Mesodermal cell (in vitro differentiated cells): ENCODE results near the gene VASH1.
"Not testable (repeated sequence)": the region's sequence is repeated elsewhere in the genome, so short reads cannot be mapped to it uniquely, and the experiment has no call there.

Source experiments
- H3K27ac ChIP-seq: 2 replicates; pipeline ENCODE4 v1.7.0; 2013; ENCODE audit warnings: mild to moderate bottlenecking, low read depth, low read length, moderate library complexity; ENCODE audit not compliant: severe bottlenecking
- H3K36me3 ChIP-seq: 2 replicates; pipeline ENCODE4 v1.7.1; 2013; ENCODE audit warnings: mild to moderate bottlenecking, low read length, moderate library complexity; ENCODE audit not compliant: control insufficient read depth, insufficient read depth
- H3K4me1 ChIP-seq: one replicate; pipeline ENCODE4 v1.7.1; 2013; ENCODE audit warnings: mild to moderate bottlenecking, low read length; ENCODE audit not compliant: insufficient read depth, control insufficient read depth, poor library complexity, severe bottlenecking
- H3K4me3 ChIP-seq: 2 replicates; pipeline ENCODE4 v1.7.0; 2013; ENCODE audit warnings: low read length, control low read depth, mild to moderate bottlenecking; ENCODE audit not compliant: insufficient read depth, poor library complexity, severe bottlenecking; ENCODE audit errors: extremely low read depth
- H3K9me3 ChIP-seq: 2 replicates; pipeline ENCODE4 v1.7.1; 2013; ENCODE audit warnings: mild to moderate bottlenecking, low read length, moderate library complexity; ENCODE audit not compliant: control insufficient read depth
- WGBS, 2 experiments: methylation state at CpG; one replicate each; pipeline ENCODE4 v1.1.5; 2013; ENCODE audit warnings: missing lambda C conversion rate in 2 of 2; ENCODE audit not compliant: insufficient coverage in 2 of 2; 5-methylcytosine and 5-hydroxymethylcytosine counted together

The VASH1 gene

DNA sequence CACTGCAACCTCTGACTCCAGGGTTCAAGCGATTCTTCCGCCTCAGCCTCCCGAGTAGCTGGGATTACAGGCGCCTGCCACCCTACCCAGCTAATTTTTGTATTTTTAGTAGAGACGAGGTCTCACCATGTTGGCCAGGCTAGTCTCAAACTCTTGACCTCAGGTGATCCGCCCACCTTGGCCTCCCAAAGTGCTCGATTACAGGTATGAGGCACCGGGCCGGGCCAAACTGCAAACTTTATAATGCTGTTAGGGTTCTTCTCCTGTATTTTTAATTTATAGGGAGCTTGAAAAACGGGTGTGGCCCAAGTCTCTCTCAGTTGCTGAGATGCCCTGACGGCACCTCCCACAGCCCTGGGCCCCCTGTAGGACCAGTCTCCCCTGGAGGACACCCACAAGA, 39.8 kb upstream of the VASH1 start:
- not testable (repeated sequence) for H3K36me3 ChIP-seq, H3K27ac ChIP-seq, H3K9me3 ChIP-seq, H3K4me3 ChIP-seq, H3K4me1 ChIP-seq
- whole genome bisulfite sequencing, 2 experiments, result 94 to 96% methylated on average over 6 to 11 of the region's 11 CpGs

DNA sequence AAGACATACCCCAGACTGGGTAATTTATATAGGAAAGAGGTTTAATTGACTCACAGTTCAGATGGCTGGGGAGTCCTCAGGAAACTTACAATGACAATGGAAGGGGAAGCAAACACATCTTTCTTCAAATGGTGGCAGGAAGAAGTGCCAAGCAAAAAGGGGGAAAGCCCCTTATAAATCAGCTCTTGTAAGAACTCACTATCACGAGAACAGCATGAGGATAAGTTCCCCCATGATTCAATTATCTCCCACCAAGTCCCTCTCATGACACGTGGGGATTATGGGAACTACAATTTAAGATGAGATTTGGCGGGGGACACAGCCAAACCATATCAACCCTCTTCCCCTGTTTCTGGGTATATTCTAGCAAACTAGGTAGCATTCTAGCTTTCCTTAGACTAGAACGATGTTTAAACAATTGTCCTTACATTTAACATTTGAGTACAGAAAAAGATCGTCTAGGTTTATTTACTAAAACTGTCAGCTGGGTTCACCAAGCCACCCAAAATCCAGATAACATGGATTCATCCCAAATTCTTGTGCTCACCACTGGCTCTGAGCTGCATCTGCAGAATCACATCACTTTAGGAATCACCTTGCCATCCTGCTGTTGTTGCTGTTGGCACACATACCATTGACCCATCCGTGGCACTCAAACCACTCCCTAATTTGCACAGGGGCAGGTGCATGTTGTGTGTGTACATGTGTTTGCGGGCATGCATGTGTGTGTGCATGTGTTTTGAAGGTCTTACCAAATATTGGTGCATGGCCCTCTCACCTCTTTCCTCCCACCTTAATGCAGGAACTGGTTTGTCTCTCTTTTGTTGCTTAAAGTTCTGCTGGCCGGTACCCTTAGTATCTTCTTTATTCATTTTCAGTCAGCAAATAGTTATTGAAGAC, 36.4 kb upstream of the VASH1 start:
- no peak overlapping the region for H3K27ac ChIP-seq
- H3K9me3 ChIP-seq, result no peaks in the 10 kb centered on the region
- H3K36me3 ChIP-seq, result no peaks in the 10 kb centered on the region
- 76 to 88% methylated on average over 3 of the region's 8 CpGs for WGBS, 2 experiments
- no peak overlapping the region for H3K4me3 ChIP-seq
- peaks cover 5% of the 10 kb centered on the region for H3K4me1 ChIP-seq

DNA sequence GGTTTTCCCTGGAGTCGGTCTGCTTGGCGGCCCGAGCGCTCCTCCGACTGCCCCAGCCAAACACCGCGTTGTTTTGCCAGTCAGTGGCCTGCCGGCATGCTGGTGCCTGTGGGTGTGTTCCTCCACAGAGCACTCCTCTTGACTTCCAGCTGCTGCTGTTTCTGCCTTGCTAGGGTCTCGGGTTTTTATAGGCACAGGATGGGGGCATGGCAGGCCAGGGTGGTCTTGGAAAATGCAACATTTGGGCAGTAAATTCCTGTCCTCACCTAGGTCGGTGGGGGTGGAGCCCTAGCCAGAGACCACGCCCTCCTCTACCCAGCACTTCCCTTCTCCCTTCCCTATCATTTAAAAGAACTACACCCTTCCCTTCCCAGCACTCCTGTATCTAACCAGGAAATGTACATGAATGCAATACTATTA, 34.7 kb upstream of the VASH1 start:
- H3K9me3 ChIP-seq, result no peaks in the 10 kb centered on the region
- H3K4me3 ChIP-seq, result no peak overlapping the region
- H3K27ac ChIP-seq, result no peak overlapping the region
- no peaks in the 10 kb centered on the region for H3K36me3 ChIP-seq
- WGBS, 2 experiments, result 72 to 82% methylated on average over 10 to 11 of the region's 11 CpGs
- H3K4me1 ChIP-seq, result no peaks in the 10 kb centered on the region

DNA sequence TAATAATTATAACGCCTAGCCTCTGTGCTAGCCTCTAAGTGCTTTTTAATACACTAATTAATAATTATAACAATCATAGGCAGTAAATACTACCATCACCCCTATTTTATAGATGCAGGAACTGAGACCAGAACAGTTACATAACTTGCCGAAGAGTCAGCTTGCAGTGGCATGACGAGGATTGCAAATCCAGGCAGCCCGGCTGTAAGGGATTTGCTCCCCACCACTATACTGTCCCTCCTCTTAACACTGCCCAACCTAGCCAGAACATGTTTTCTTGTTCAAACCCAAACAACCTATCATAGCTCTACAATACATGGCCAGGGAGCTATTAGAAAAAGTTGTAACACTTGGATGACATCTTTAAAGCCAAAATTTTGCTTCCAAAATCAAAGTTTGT, 33.9 kb upstream of the VASH1 start:
- Histone ChIP-seq H3K4me3 (no peak overlapping the region), H3K27ac (no peak overlapping the region), H3K4me1 (no peaks in the 10 kb centered on the region), H3K36me3 (no peaks in the 10 kb centered on the region), H3K9me3 (no peaks in the 10 kb centered on the region)
- 100% methylated on average over 1 to 3 of the region's 4 CpGs for WGBS, 2 experiments

DNA sequence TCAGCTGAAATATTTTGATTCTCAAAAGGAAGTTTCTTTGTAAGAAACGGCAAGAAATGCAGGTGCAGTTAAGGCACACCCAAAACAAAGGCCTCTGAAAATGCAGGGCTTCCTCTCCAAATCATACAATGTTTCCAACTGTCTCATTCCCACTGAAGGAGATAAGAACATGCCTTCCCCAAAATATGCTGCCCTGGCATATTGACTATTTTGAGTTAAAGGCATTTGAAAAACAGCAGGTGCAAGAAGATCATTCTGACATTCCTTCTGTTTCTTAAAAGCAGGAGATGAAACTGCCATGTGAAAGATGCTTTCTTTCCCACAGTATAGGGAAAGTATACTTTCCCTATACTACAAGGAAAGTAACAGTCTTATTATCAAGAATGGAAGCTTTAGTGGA, 33.4 kb upstream of the VASH1 start:
- H3K36me3 ChIP-seq, result no peaks in the 10 kb centered on the region
- no peaks in the 10 kb centered on the region for H3K4me1 ChIP-seq
- no peak overlapping the region for H3K4me3 ChIP-seq
- 100% methylated on average over 1 of the region's 1 CpG for WGBS, 2 experiments
- H3K27ac ChIP-seq, result no peak overlapping the region
- H3K9me3 ChIP-seq, result no peaks in the 10 kb centered on the region

DNA sequence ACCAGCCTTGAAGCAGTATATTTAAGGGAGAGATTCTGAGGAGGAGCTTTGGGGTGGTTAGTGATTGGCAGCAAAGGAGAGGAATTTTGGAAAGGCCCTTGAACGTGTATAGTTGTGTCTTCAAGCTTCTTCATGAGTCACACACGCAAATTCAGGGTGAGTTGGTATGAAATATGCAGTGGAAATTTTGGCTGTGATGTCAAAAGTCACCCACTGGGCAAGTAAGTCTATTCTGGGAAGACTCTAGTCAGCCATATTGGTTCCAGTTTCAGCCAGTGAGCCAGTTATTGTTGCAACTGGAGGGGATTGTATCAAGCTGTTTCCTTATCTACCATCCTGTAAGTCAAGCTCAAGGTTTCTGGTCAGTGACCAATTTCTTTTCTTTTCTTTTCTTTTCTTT, 32.0 kb upstream of the VASH1 start:
- no peaks in the 10 kb centered on the region for H3K9me3 ChIP-seq
- no peak overlapping the region for H3K4me3 ChIP-seq
- H3K27ac ChIP-seq, result no peak overlapping the region
- no peaks in the 10 kb centered on the region for H3K36me3 ChIP-seq
- no peaks in the 10 kb centered on the region for H3K4me1 ChIP-seq
- 90 to 94% methylated on average over 2 of the region's 2 CpGs for whole genome bisulfite sequencing, 2 experiments

DNA sequence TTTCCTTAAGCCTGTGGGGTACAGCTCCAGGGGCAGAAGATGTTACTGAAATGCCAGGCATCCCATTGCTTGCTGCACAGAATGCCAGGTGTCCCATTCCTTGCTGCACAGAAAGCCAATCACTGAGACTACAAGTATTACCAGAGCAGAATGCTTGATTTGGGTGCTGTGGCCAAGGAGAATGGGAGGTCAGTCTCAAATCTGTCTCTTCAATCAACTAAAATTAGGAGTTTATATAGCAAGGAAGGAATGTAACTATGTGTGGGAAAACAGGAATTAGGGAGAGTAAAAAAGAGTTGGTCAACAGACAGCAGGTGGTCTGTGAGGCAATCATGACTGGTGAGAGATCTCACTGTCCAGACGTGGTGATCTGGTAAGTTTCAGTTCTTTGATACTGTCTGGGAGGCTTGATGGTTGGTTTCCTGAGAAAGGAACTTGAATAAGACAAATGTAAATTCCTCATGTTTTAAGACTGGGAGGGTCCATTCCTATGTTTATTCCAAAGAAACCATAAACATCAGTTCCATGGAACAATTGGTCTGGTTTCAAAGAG, 31.2 kb upstream of the VASH1 start:
- Histone ChIP-seq H3K4me3 (no peak overlapping the region), H3K27ac (no peak overlapping the region), H3K4me1 (no peaks in the 10 kb centered on the region), H3K36me3 (no peaks in the 10 kb centered on the region), H3K9me3 (no peaks in the 10 kb centered on the region)
- 83% methylated on average over 1 of the region's 1 CpG; no CpG with 5 or more reads in 1 of the 2 experiments for WGBS, 2 experiments

DNA sequence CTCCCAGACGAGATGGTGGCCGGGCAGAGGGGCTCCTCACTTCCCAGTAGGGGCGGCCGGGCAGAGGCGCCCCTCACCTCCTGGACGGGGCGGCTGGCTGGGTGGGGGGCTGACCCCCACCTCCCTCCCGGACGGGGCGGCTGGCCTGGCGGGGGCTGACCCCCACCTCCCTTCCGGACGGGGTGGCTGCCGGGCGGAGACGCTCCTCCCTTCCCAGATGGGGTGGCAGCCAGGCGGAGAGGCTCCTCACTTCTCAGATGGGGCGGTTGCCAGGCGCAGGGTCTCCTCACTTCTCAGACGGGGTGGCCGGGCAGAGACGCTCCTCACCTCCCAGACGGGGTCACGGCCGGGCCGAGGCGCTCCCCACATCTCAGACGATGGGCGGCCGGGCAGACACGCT, 26.8 kb upstream of the VASH1 start:
- H3K9me3 ChIP-seq, H3K27ac ChIP-seq, H3K36me3 ChIP-seq, H3K4me1 ChIP-seq, H3K4me3 ChIP-seq: not testable (repeated sequence)
- 76 to 92% methylated on average over 5 to 15 of the region's 31 CpGs for WGBS, 2 experiments

DNA sequence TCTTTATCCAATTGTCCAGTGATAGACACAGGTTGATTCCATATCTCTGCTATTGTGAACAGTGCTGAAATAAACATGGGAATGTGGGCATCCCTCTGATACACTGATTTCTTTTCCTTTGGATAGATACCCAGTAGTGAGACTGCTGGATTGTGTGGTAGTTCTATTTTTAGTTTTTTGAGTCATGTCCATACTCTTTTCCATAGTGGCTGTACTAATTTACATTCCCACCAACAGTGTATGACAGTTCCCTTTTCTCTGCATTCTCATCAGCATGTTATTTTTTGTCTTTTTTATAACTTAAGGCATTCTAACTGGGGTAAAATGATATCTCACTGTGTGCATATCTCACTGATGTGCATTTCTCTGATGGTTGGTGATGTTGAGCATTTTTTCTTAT, 24.8 kb upstream of the VASH1 start:
- Histone ChIP-seq H3K36me3 (no peaks in the 10 kb centered on the region), H3K27ac (no peak overlapping the region), H3K9me3 (peaks cover 8% of the 10 kb centered on the region), H3K4me3 (no peak overlapping the region), H3K4me1 (no peaks in the 10 kb centered on the region)

DNA sequence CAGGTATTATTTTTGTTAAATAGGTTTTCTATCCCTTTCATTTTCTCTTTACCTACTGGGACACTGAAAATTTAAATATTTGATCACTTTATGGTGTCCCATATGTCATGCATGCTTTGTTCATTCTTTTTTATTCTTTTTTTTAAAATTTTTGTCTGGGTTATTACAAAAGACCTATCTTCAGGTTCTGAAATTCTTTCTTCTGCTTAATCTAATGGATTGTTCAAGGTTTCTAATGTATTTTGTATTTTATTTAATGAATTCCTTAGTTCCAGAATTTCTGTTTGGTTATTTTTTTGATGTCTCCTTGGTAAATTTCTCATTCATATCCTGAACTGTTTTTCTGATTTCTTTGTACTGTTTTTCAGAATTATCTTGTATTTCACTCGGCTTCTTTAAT, 20.2 kb upstream of the VASH1 start:
- Histone ChIP-seq H3K36me3 (no peaks in the 10 kb centered on the region), H3K9me3 (peaks cover 23% of the 10 kb centered on the region), H3K27ac (no peak overlapping the region), H3K4me1 (no peaks in the 10 kb centered on the region), H3K4me3 (no peak overlapping the region)
- 80% methylated on average over 1 of the region's 1 CpG; no CpG with 5 or more reads in 1 of the 2 experiments for whole genome bisulfite sequencing, 2 experiments

DNA sequence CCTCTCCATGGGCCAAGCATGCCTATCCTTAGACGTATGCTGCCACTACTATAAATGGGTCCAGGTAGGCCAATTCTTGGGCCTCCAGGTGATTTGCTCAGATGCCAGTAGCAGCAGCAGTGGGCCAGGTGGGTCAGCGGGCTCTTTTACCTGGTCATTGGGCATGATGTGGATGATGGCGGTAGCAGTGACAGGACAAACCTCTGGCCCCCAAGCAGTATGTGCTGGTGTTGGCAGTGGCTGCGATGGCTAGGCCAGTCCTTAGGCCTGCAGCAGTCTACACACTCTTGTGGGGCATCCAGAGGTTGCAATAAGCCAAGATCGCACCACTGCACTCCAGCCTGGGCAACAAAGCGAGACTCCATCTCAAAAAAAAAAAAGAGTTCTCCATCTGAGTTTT, 19.1 kb upstream of the VASH1 start:
- WGBS, 2 experiments, result 73 to 77% methylated on average over 5 to 6 of the region's 6 CpGs
- no peaks in the 10 kb centered on the region for H3K36me3 ChIP-seq
- no peak overlapping the region for H3K27ac ChIP-seq
- peaks cover 23% of the 10 kb centered on the region for H3K9me3 ChIP-seq
- no peaks in the 10 kb centered on the region for H3K4me1 ChIP-seq
- H3K4me3 ChIP-seq, result no peak overlapping the region
